ENCODE measurements around the gene C1QTNF9.

The C1QTNF9 gene

GRCh38 chr13:24275041-24275440 is 34.3 kb upstream of the C1QTNF9 start:
- FAIRE-seq (no peak), DNase-seq (ENCODE audit: insufficient read length, low spot score) (no peak)
- TF ChIP-seq CTCF (IDR thresholded peaks at IDR 0.05; ENCODE audit: insufficient read depth, missing control alignments) = no peak

DNA sequence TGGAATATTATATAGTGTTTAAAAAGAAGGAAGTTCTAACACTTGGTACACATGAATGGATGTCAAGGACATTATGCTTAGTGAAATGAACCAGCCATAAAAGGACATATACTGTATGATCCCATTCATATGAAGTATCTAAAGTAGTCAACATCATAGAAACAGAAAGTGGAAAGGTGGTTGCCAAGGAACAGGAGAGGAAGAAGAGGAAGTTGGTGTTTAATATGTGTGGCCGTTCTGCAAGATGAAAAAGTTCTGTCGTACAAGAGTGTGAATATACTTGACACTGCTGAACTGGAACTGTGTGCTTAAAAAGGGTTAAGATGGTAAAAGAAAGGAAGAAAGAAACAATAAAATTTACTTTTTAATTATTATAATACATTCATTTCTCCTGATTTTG is 33.1 kb upstream of the C1QTNF9 start:
- FAIRE-seq (no peak), DNase-seq (ENCODE audit: insufficient read length, low spot score) (no peak)
- no peak for TF ChIP-seq CTCF (IDR thresholded peaks at IDR 0.05; ENCODE audit: insufficient read depth, missing control alignments)

DNA sequence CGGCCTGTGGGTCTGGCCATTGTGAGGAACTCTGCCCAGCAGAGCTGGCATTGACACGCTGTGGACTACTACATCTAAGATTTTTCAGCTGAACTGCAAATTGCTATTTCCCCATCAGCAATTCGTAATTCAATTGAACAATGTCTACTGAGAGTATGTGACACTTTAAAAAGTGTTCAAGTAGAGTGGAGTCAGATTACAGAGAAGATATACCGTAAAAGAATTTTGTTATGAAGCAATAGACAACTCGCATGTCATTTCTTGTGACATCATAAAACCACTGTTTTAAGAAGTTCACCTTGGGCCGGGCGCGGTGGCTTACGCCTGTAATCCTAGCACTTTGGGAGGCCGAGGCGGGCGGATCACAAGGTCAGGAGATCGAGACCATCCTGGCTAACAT is 32.5 kb upstream of the C1QTNF9 start:
- no peak for TF ChIP-seq CTCF (IDR thresholded peaks at IDR 0.05; ENCODE audit: insufficient read depth, missing control alignments)
- FAIRE-seq = no peak
- DNase-seq (ENCODE audit: insufficient read length, low spot score) = no peak

DNA sequence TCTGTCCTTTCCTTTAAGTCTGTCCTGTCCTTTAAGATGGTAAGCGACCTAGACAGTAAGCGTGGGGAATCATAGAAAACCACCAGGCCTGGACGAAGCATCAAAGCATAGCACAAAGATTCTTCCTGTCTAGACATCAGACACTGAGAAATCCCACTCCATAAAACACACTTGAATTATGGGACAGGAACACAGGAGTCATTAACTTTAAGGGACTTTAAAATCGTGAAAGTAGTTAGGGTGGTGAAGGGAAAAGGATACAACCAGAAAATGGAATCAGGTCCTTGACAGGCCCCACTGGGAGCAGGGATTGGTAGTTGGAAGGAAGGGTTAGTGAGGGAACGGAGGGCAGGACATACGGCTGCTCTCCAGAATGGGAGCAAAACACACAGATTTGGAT is 31.6 kb upstream of the C1QTNF9 start:
- FAIRE-seq = no peak
- DNase-seq (ENCODE audit: insufficient read length, low spot score) = no peak
- TF ChIP-seq CTCF (IDR thresholded peaks at IDR 0.05; ENCODE audit: insufficient read depth, missing control alignments) = no peak

- DNase-seq (ENCODE audit: insufficient read length, low spot score) (no peak), FAIRE-seq (no peak)
- TF ChIP-seq CTCF (IDR thresholded peaks at IDR 0.05; ENCODE audit: insufficient read depth, missing control alignments) = no peak
Measured at GRCh38 chr13:24279327-24280110, 29.9 kb upstream of the C1QTNF9 start.

DNA sequence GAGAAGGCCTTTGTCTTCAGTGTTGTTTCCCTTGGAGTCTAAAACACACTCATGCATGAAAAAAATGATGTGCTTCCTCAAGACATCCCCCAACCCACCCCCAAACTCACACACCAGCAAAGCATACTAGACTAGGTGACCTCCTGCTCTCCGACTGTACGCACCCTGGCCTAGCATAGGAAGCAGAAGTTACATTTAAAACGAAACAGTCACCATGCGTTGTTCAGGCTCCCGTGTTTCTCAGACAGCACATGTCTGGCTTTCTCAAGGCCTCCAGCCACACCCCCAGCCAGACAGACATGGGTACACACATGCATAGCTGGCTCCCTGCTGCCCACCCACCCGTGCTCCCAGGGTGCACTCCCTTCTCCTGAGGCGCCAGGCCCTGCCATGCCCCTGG is 28.7 kb upstream of the C1QTNF9 start:
- no peak for TF ChIP-seq CTCF (IDR thresholded peaks at IDR 0.05; ENCODE audit: insufficient read depth, missing control alignments)
- no peak for FAIRE-seq
- DNase-seq (ENCODE audit: insufficient read length, low spot score) = no peak

DNA sequence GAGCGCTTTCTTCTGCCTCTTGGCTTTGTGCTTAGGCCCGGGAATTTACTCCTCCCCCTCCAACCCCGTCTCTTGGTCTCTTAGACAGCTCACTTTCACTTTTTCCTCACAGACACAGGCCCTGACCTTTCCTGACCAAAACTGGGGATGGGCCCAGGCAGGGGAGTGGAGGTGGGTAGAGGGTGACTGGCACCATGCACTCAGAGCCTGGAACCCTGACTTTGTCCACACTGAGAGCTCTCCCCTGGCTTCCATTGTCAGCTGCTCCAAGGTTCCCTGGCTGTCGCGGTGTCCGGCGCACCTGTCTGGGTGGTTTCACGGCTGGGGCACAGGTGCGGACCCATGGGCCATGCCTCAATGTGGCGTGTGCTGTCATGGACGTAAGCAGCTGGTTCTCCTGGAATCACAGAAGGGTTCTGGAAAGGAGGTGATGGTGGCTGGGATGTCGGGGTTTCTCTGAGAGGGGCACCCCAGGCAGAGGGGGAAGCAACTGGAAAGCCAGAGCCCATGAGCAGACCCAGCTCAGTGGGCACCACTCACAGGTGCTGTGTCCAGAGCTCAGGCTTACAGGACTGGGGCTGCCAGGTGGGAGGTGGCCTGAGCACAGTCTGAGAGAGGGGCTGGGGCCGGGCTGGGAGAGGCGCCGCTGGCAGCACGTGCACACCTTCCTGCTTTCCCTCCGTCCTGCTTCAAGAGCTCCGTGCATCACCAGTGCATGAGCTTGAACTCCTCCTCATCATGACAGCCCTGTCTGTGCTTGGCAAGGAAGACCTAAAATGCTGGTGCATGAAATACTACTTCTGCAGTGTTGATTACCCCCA is 28.0 kb upstream of the C1QTNF9 start:
- no peak for FAIRE-seq
- no peak for DNase-seq (ENCODE audit: insufficient read length, low spot score)
- no peak for TF ChIP-seq CTCF (IDR thresholded peaks at IDR 0.05; ENCODE audit: insufficient read depth, missing control alignments)
